Neuronal stem cell (in vitro differentiated cells): ENCODE results near the gene ABCB6.
"Not testable (repeated sequence)": the region's sequence is repeated elsewhere in the genome, so short reads cannot be mapped to it uniquely, and the experiment has no call there.

Source experiments
- DNase-seq: peaks from one replicate; pipeline ENCODE4 v3.0.0-alpha.2; 2013; ENCODE audit warnings: low spot score
- H2AFZ ChIP-seq: one replicate; pipeline ENCODE4 v1.6.1; 2013; ENCODE audit warnings: mild to moderate bottlenecking, low read length, inconsistent platforms
- H2AK5ac ChIP-seq: 2 replicates; pipeline ENCODE4 v1.6.1; 2013; ENCODE audit warnings: low read depth, mild to moderate bottlenecking, inconsistent platforms, low read length, moderate library complexity, mixed read lengths
- H2BK120ac ChIP-seq: 2 replicates; pipeline ENCODE4 v1.6.1; 2013; ENCODE audit warnings: low read depth, mild to moderate bottlenecking, inconsistent platforms, low read length, moderate library complexity, mixed read lengths
- H2BK12ac ChIP-seq: one replicate; pipeline ENCODE4 v1.6.1; 2013; ENCODE audit warnings: low read length, inconsistent platforms
- H2BK15ac ChIP-seq: 2 replicates; pipeline ENCODE4 v1.6.1; 2013; ENCODE audit warnings: mild to moderate bottlenecking, low read length, inconsistent platforms, mixed read lengths
- H2BK5ac ChIP-seq: one replicate; pipeline ENCODE4 v1.6.1; 2013; ENCODE audit warnings: inconsistent platforms, mild to moderate bottlenecking, low read length, moderate library complexity
- H3K14ac ChIP-seq: one replicate; pipeline ENCODE4 v1.6.1; 2013; ENCODE audit warnings: low read length, inconsistent platforms
- H3K18ac ChIP-seq: 2 replicates; pipeline ENCODE4 v1.6.1; 2013; ENCODE audit warnings: low read length, inconsistent platforms
- H3K23ac ChIP-seq: 2 replicates; pipeline ENCODE4 v1.6.1; 2013; ENCODE audit warnings: low read depth, mild to moderate bottlenecking, mixed read lengths, low read length, inconsistent platforms; ENCODE audit not compliant: poor library complexity
- H3K27ac ChIP-seq: replicated peaks from 3 replicates; pipeline ENCODE4 v1.5.1; 2013; ENCODE audit warnings: low read length, inconsistent platforms
- H3K27me3 ChIP-seq, 3 experiments: 2 replicates each; pipeline ENCODE4 v1.6.1; 2013; ENCODE audit warnings: low read length in 3 of 3, mild to moderate bottlenecking in 2 of 3, inconsistent platforms in 1 of 3, low read depth in 1 of 3, mixed read lengths in 1 of 3, moderate library complexity in 1 of 3; ENCODE audit not compliant: control insufficient read depth in 3 of 3, insufficient read depth in 3 of 3
- H3K36me3 ChIP-seq, 2 donors: replicated peaks in 1 of 2; 2 replicates each; pipeline ENCODE4 v1.6.1; 2013; ENCODE audit warnings: low read length in 2 of 2; ENCODE audit not compliant: control insufficient read depth in 2 of 2, insufficient read depth in 2 of 2
- H3K4ac ChIP-seq: 2 replicates; pipeline ENCODE4 v1.6.1; 2013; ENCODE audit warnings: inconsistent platforms, mild to moderate bottlenecking, low read length, moderate library complexity
- H3K4me1 ChIP-seq, 2 donors: 1 replicate in 1 of 2; 2 replicates in 1 of 2; pipeline ENCODE4 v1.6.1; 2013; ENCODE audit warnings: low read length in 2 of 2, low read depth in 1 of 2; ENCODE audit not compliant: control insufficient read depth in 2 of 2, insufficient read depth in 1 of 2
- H3K4me2 ChIP-seq: one replicate; pipeline ENCODE4 v1.6.1; 2013; ENCODE audit warnings: mild to moderate bottlenecking, low read length, inconsistent platforms; ENCODE audit not compliant: insufficient read depth, poor library complexity, severe bottlenecking
- H3K4me3 ChIP-seq, 2 donors: 2 replicates each; pipeline ENCODE4 v1.5.1; 2013; ENCODE audit warnings: low read length in 2 of 2, mild to moderate bottlenecking in 2 of 2, inconsistent platforms in 1 of 2, moderate library complexity in 1 of 2
- H3K79me1 ChIP-seq: one replicate; pipeline ENCODE4 v1.6.1; 2013; ENCODE audit warnings: low read depth, mild to moderate bottlenecking, inconsistent platforms, low read length, moderate library complexity
- H3K9ac ChIP-seq: one replicate; pipeline ENCODE4 v1.6.1; 2013; ENCODE audit warnings: mild to moderate bottlenecking, low read depth, low read length, inconsistent platforms; ENCODE audit not compliant: poor library complexity
- H3K9me3 ChIP-seq, 2 donors: replicated peaks in 1 of 2; 2 replicates each; pipeline versions ENCODE3 to v1.6.1; 2013; ENCODE audit warnings: low read length in 2 of 2, mild to moderate bottlenecking in 2 of 2, inconsistent platforms in 1 of 2, low read depth in 1 of 2, mixed read lengths in 1 of 2, moderate library complexity in 1 of 2; ENCODE audit not compliant: control insufficient read depth in 2 of 2, insufficient read depth in 1 of 2
- H4K8ac ChIP-seq: one replicate; pipeline ENCODE4 v1.6.1; 2013; ENCODE audit warnings: low read depth, mild to moderate bottlenecking, inconsistent platforms, low read length, moderate library complexity
- H4K91ac ChIP-seq: one replicate; pipeline ENCODE4 v1.6.1; 2013; ENCODE audit warnings: low read length, low read depth, mild to moderate bottlenecking, inconsistent platforms; ENCODE audit not compliant: poor library complexity
- WGBS, 2 donors: extraction: QIAGEN DNeasy Blood & Tissue Kit; methylation state at CpG; one replicate each; pipeline ENCODE4 v1.1.7; 2013; ENCODE audit warnings: missing lambda C conversion rate in 2 of 2, mixed read lengths in 1 of 2; ENCODE audit not compliant: insufficient read length in 2 of 2, insufficient replicate concordance in 1 of 2; ENCODE audit errors: extremely low coverage in 2 of 2; 5-methylcytosine and 5-hydroxymethylcytosine counted together

Gene ABCB6

GRCh38 chr2:219261024-219261855, 42.5 kb upstream of the ABCB6 start:
- no CpG with 5 or more reads among the region's 5 CpGs for WGBS, 2 donors
- no peak overlapping the region for H3K4me3 ChIP-seq
- H3K4me2 ChIP-seq, result no peak overlapping the region
- H4K8ac ChIP-seq, result no peak overlapping the region
- no peak overlapping the region for H2BK5ac ChIP-seq
- no peak overlapping the region for H2AK5ac ChIP-seq
- H3K9me3 ChIP-seq, result no peaks in the 10 kb centered on the region
- H2BK120ac ChIP-seq, result no peak overlapping the region
- no peak overlapping the region for H3K14ac ChIP-seq
- H3K4ac ChIP-seq, result no peak overlapping the region
- H3K36me3 ChIP-seq, result no peaks in the 10 kb centered on the region
- no peak overlapping the region for H3K27ac ChIP-seq
- DNase-seq, result no peak
- no peaks in the 10 kb centered on the region for H3K4me1 ChIP-seq
- H2BK15ac ChIP-seq, result no peak overlapping the region
- no peaks in the 10 kb centered on the region for H3K79me1 ChIP-seq
- no peak overlapping the region for H2BK12ac ChIP-seq
- no peak overlapping the region for H4K91ac ChIP-seq
- no peak overlapping the region for H2AFZ ChIP-seq
- H3K9ac ChIP-seq, result no peak overlapping the region
- H3K27me3 ChIP-seq, result peaks cover 0 to 63% (median 10%) of the 10 kb centered on the region in 3 experiments
- H3K18ac ChIP-seq, result no peak overlapping the region
- H3K23ac ChIP-seq, result no peak overlapping the region

GRCh38 chr2:219258942-219259341, 40.2 kb upstream of the ABCB6 start:
- not testable (repeated sequence) for H3K4ac ChIP-seq, H2AFZ ChIP-seq, H2BK5ac ChIP-seq, H2AK5ac ChIP-seq, DNase-seq, H2BK12ac ChIP-seq, H3K18ac ChIP-seq, H2BK120ac ChIP-seq, H3K23ac ChIP-seq, H3K4me3 ChIP-seq, H4K91ac ChIP-seq, H3K14ac ChIP-seq, H3K36me3 ChIP-seq, H3K4me2 ChIP-seq, H3K9me3 ChIP-seq, H3K27ac ChIP-seq, H4K8ac ChIP-seq, H2BK15ac ChIP-seq, H3K9ac ChIP-seq, H3K4me1 ChIP-seq, H3K79me1 ChIP-seq
- peaks cover 11 to 69% (median 33%) of the 10 kb centered on the region in 3 experiments for H3K27me3 ChIP-seq
- no CpG with 5 or more reads among the region's 10 CpGs for WGBS, 2 donors

- Histone ChIP-seq H2BK5ac (no peak overlapping the region), H4K8ac (no peak overlapping the region), H2BK15ac (no peak overlapping the region), H4K91ac (no peak overlapping the region), H2BK12ac (no peak overlapping the region), H2AK5ac (peak overlapping the region; percentile 88), H3K9me3 (peaks cover 0 to 2% of the 10 kb centered on the region in 2 donors), H3K18ac (peak overlapping the region; percentile 44), H3K9ac (no peak overlapping the region), H3K27ac (no peak overlapping the region), H3K4me3 (no peak overlapping the region), H3K36me3 (no peaks in the 10 kb centered on the region), H2AFZ (peak overlapping the region; percentile 83), H3K79me1 (peaks cover 2% of the 10 kb centered on the region), H3K23ac (peak overlapping the region; percentile 80), H3K4me1 (peaks cover 12 to 17% of the 10 kb centered on the region in 2 donors), H2BK120ac (no peak overlapping the region), H3K27me3 (peaks cover 28 to 69% (median 57%) of the 10 kb centered on the region in 3 experiments), H3K4me2 (peak overlapping the region; percentile 80), H3K14ac (no peak overlapping the region), H3K4ac (no peak overlapping the region)
- DNase-seq, result no peak
- no CpG with 5 or more reads among the region's 12 CpGs for WGBS, 2 donors
These were observed 35.9 kb upstream of the ABCB6 start for GRCh38 chr2:219254590-219255201.
